Placental epithelial cell (primary cell): ENCODE measurements around the gene OTULIN. TPM values are rescaled to one million over a fixed set of nuclear protein-coding genes. Genes with fewer than 3 reads are reported as not detected.

Experiments
- total RNA-seq: library from RNA; depleted of rRNA; stranded (reverse); fragments of >200 nt; gene quantifications from 2 replicates; pipeline ENCODE4 v1.2.3, GENCODE V29; 2012

Gene OTULIN
- 23.6 and 33.0 TPM in 2 replicates for total RNA-seq

GRCh38 chr5:14664270-14665100 is at the start of gene OTULIN:
OTULIN (plus strand) TSS chr5:14664718; CDS start chr5:14664826, 108 bp downstream.

Other genes with a start within 250 kb of the OTULIN start
- 14.1 and 27.5 TPM in 2 replicates for gene OTULINL, start 82.9 kb upstream of the OTULIN start, total RNA-seq
- 15.2 and 33.0 TPM in 2 replicates for gene ANKH, start 207.1 kb downstream of the OTULIN start, total RNA-seq